Keratinocyte (primary cell): ENCODE results near the gene PNPLA8. TPM values are rescaled to one million over a fixed set of nuclear protein-coding genes. Genes with fewer than 3 reads are reported as not detected.

ENCODE experiments used
- DNase-seq: peaks from one replicate; pipeline ENCODE4 v3.0.0-alpha.2; 2011; ENCODE audit warnings: low read depth, missing footprints, low spot score
- FAIRE-seq: peaks from 2 replicates; lab custom pipeline; 2011; peaks lifted over from hg19 to GRCh38; lab: Jason Lieb, UNC
- H2AFZ ChIP-seq: 2 replicates; pipeline ENCODE4 v1.6.0; 2012; ENCODE audit warnings: low read length, control low read depth, inconsistent platforms; ENCODE audit not compliant: control insufficient read depth
- H3K27ac ChIP-seq: 2 replicates; pipeline ENCODE4 v1.5.1; 2011; ENCODE audit warnings: low read length; ENCODE audit not compliant: control insufficient read depth, insufficient read depth
- H3K27me3 ChIP-seq: 3 replicates; pipeline ENCODE4 v1.6.0; 2011; ENCODE audit warnings: low read length; ENCODE audit not compliant: control insufficient read depth, insufficient read depth; ENCODE audit errors: extremely low read depth
- H3K36me3 ChIP-seq, 2 experiments: 2 replicates in 1 of 2; 3 replicates in 1 of 2; pipeline ENCODE4 v1.5.1; 2011; ENCODE audit warnings: low read length in 2 of 2, mild to moderate bottlenecking in 1 of 2; ENCODE audit not compliant: control insufficient read depth in 2 of 2, insufficient read depth in 2 of 2; ENCODE audit errors: extremely low read depth in 1 of 2
- H3K4me1 ChIP-seq: 3 replicates; pipeline ENCODE4 v1.5.1; 2011; ENCODE audit warnings: low read length; ENCODE audit not compliant: control insufficient read depth, insufficient read depth; ENCODE audit errors: extremely low read depth
- H3K4me2 ChIP-seq: 3 replicates; pipeline ENCODE4 v1.6.0; 2011; ENCODE audit warnings: low read depth, low read length; ENCODE audit not compliant: control insufficient read depth, insufficient read depth; ENCODE audit errors: extremely low read depth
- H3K4me3 ChIP-seq, 3 experiments: fragments of 200-600 bp in 1 of 3; sonication (generic) in 1 of 3; 2 replicates in 2 of 3; 3 replicates in 1 of 3; pipeline ENCODE4 v1.5.1; 2011 to 2016; ENCODE audit warnings: low read length in 3 of 3, mild to moderate bottlenecking in 3 of 3, control low read depth in 2 of 3, inconsistent platforms in 1 of 3, low read depth in 1 of 3, mixed read lengths in 1 of 3, mixed run types in 1 of 3, moderate library complexity in 1 of 3; ENCODE audit not compliant: control insufficient read depth in 2 of 3, insufficient read depth in 2 of 3; ENCODE audit errors: extremely low read depth in 1 of 3
- H3K79me2 ChIP-seq: 2 replicates; pipeline ENCODE4 v1.6.0; 2012; ENCODE audit warnings: low read length; ENCODE audit not compliant: control insufficient read depth, insufficient read depth
- H3K9ac ChIP-seq: 3 replicates; pipeline ENCODE4 v1.6.0; 2011; ENCODE audit warnings: low read length; ENCODE audit not compliant: control insufficient read depth, insufficient read depth; ENCODE audit errors: extremely low read depth
- H3K9me1 ChIP-seq: 3 replicates; pipeline ENCODE4 v1.6.0; 2011; ENCODE audit warnings: low read length; ENCODE audit not compliant: control insufficient read depth, insufficient read depth; ENCODE audit errors: extremely low read depth
- H3K9me3 ChIP-seq: 2 replicates; pipeline ENCODE4 v1.5.1; 2012; ENCODE audit warnings: low read depth, low read length; ENCODE audit not compliant: control insufficient read depth
- H4K20me1 ChIP-seq: 3 replicates; pipeline ENCODE4 v1.6.0; 2011; ENCODE audit warnings: low read length; ENCODE audit not compliant: control insufficient read depth, insufficient read depth; ENCODE audit errors: extremely low read depth
- EZH2 ChIP-seq: IDR thresholded peaks from one replicate; pipeline ENCODE4 v1.6.1; 2012; ENCODE audit warnings: inconsistent platforms, mild to moderate bottlenecking, low read length, moderate library complexity
- dilution Hi-C: fragments of 300-500 bp; cut with MboI; formaldehyde crosslinking; loops from one replicate; pipeline ENCODE4 v1.7.0; 2020; ENCODE audit warnings: low sequenced_read_pairs; ENCODE audit not compliant: extremely low pct_ligation_motif_present
- polyA plus RNA-seq, 5 experiments: library from polyadenylated mRNA; depleted of rRNA in 3 of 5; stranded (reverse) in 3 of 5; stranded (forward) in 1 of 5; unstranded in 1 of 5; fragments of >200 nt; gene quantifications; 1 replicate in 1 of 5; 2 replicates in 3 of 5; 3 replicates in 1 of 5; pipeline versions ENCODE4 v1.2.1 to v1.2.3, GENCODE V29; 2011 to 2012; ENCODE audit warnings: missing spikeins in 2 of 5, low read depth in 1 of 5, low replicate concordance in 1 of 5
- TF ChIP-seq, protein P1 (sequence below), 3 experiments: IDR thresholded peaks in 1 of 3; conservative IDR thresholded peaks in 1 of 3; optimal IDR thresholded peaks in 1 of 3; 2 replicates in 2 of 3; 3 replicates in 1 of 3; pipeline versions ENCODE3 to v1.5.1; 2011; ENCODE audit warnings: low read length in 3 of 3, mild to moderate bottlenecking in 3 of 3, moderate library complexity in 2 of 3, control low read depth in 1 of 3, inconsistent platforms in 1 of 3; ENCODE audit not compliant: insufficient read depth in 2 of 3; ENCODE audit errors: extremely low read depth in 1 of 3

PNPLA8 gene
- polyA plus RNA-seq, 1 donor (not counting 4 experiments of a cell fraction or from before 2014, with no cell fraction given): 23.1 TPM

DNA sequence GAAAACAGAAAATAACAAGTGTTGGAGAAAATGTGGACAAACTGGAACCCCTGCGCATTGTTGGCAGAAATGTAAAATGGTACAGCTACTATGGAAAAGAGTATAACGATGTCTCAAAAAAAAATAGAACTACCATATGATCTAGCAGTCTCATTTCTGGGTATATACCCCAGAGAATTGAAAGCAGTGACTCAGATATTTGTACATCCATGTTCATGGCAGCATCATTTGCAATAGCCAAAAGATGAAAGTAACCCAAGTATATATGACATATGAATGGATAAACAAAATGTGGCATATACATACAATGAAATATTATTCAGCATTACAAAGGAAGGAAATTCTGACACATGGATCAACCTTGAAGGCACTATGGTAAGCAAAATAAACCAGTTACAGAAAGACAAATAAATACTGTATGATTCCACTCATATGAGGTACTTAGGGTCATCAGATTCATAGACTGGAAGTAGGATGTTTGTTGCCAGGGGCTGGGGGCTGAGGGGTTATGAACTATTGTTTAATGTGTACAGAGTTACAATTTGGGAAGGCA, 74.6 kb downstream of the PNPLA8 start:
- no peak for FAIRE-seq
- H3K4me2 ChIP-seq: no peak overlapping the region
- no peak for DNase-seq
- TF ChIP-seq, protein P1, sequence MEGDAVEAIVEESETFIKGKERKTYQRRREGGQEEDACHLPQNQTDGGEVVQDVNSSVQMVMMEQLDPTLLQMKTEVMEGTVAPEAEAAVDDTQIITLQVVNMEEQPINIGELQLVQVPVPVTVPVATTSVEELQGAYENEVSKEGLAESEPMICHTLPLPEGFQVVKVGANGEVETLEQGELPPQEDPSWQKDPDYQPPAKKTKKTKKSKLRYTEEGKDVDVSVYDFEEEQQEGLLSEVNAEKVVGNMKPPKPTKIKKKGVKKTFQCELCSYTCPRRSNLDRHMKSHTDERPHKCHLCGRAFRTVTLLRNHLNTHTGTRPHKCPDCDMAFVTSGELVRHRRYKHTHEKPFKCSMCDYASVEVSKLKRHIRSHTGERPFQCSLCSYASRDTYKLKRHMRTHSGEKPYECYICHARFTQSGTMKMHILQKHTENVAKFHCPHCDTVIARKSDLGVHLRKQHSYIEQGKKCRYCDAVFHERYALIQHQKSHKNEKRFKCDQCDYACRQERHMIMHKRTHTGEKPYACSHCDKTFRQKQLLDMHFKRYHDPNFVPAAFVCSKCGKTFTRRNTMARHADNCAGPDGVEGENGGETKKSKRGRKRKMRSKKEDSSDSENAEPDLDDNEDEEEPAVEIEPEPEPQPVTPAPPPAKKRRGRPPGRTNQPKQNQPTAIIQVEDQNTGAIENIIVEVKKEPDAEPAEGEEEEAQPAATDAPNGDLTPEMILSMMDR (optimal IDR thresholded peaks at IDR 0.05 in 1 of 3, IDR thresholded peaks at IDR 0.05 in 1 of 3, conservative IDR thresholded peaks at IDR 0.05 in 1 of 3; ENCODE audit: extremely low read depth in 1 of 3, insufficient read depth in 2 of 3, low read length in 3 of 3): no peak
- no peak for TF ChIP-seq EZH2
- no peaks in the 10 kb centered on the region for H3K79me2 ChIP-seq
- no peak overlapping the region for H3K4me3 ChIP-seq
- H2AFZ ChIP-seq: no peak overlapping the region
- dilution Hi-C loops: no loop called here
- H3K9ac ChIP-seq: no peak overlapping the region
- H3K27me3 ChIP-seq: peaks cover 36% of the 10 kb centered on the region
- no peaks in the 10 kb centered on the region for H3K36me3 ChIP-seq
- no peak overlapping the region for H3K27ac ChIP-seq
- peaks cover 10% of the 10 kb centered on the region for H3K4me1 ChIP-seq
- no peaks in the 10 kb centered on the region for H3K9me1 ChIP-seq
- H3K9me3 ChIP-seq: no peaks in the 10 kb centered on the region
- H4K20me1 ChIP-seq: no peaks in the 10 kb centered on the region

DNA sequence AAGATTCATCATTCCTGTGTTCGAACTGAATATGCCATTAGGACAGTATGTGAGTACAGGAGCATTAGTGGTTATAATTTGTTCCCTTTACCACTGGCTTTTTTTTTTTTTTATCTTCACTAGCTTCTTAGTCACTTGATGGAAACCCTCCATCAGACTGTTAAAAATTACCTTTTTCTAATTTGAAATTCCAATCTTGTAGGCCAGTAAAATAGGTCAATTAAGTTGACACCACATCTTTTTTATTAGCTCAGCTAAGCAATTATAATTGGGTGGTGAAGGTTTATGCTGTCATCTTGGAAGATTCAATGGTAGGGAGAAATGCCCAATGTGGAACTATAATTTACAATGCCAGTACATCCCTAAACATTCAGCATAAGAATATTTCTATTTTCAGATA, 75.8 kb downstream of the PNPLA8 start:
- Histone ChIP-seq H3K9me3 (no peaks in the 10 kb centered on the region), H3K27ac (no peak overlapping the region), H3K36me3 (no peaks in the 10 kb centered on the region), H3K9ac (no peak overlapping the region), H2AFZ (no peak overlapping the region), H3K79me2 (no peaks in the 10 kb centered on the region), H3K9me1 (no peaks in the 10 kb centered on the region), H3K4me1 (peaks cover 5% of the 10 kb centered on the region), H4K20me1 (no peaks in the 10 kb centered on the region), H3K4me2 (no peak overlapping the region), H3K27me3 (peaks cover 24% of the 10 kb centered on the region), H3K4me3 (no peak overlapping the region)
- FAIRE-seq (no peak), DNase-seq (no peak)
- TF ChIP-seq, protein P1 (optimal IDR thresholded peaks at IDR 0.05 in 1 of 3, IDR thresholded peaks at IDR 0.05 in 1 of 3, conservative IDR thresholded peaks at IDR 0.05 in 1 of 3; ENCODE audit: extremely low read depth in 1 of 3, insufficient read depth in 2 of 3, low read length in 3 of 3): no peak
- TF ChIP-seq EZH2: no peak
- dilution Hi-C loops: no loop called here
